ENCODE measurements around the gene MTCP1.

DNA sequence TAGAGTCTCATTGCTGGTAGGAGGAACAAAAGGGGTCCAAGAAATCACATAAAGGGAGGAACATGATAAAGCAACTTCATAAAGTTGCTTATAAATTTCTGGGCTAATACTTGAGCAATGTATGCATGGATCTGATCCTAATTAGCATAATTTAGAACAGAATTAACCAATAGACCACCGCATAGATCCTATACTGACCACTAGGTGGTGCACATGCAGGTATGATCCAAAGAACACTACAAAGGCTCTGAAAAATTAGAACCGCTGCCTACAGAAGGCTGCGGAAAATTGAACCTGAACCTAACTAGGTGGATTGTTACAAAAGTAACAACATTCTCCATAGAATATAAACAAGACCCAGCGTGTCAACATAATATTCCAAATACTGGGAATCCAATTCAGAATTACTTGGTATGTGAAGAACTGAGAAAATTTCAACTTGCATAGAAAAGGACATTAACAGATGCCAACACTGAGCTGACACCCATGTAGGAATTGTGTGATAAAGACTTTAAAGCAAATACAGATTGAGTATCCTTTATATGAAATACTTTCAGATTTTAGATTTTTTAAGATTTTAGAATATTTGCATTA, 23.6 kb upstream of the MTCP1 start:
- TF ChIP-seq CTCF (conservative IDR thresholded peaks at IDR 0.05) (peak; percentile 76), EZH2 (IDR thresholded peaks at IDR 0.05; ENCODE audit: low read depth) (no peak)
